Bronchial epithelial cell (primary cell): ENCODE results near the gene SLC13A5. TPM values are rescaled to one million over a fixed set of nuclear protein-coding genes. Genes with fewer than 3 reads are reported as not detected.

Source experiments
- DNase-seq: peaks from one replicate; pipeline ENCODE4 v3.0.0-alpha.2; 2010; ENCODE audit warnings: low read depth
- FAIRE-seq: peaks from 2 replicates; lab custom pipeline; 2011; peaks lifted over from hg19 to GRCh38; lab: Jason Lieb, UNC
- H3K27me3 ChIP-seq: 2 replicates; pipeline ENCODE4 v1.5.1; 2011; ENCODE audit warnings: low read length; ENCODE audit not compliant: control insufficient read depth, insufficient read depth
- H3K36me3 ChIP-seq: 2 replicates; pipeline ENCODE4 v1.5.1; 2011; ENCODE audit warnings: low read length; ENCODE audit not compliant: control insufficient read depth, insufficient read depth
- H3K4me3 ChIP-seq: 2 replicates; pipeline ENCODE4 v1.5.1; 2011; ENCODE audit warnings: mild to moderate bottlenecking, low read depth, low read length, control low read depth
- CTCF ChIP-seq: IDR thresholded peaks from 2 replicates; pipeline ENCODE4 v1.5.1; 2011; ENCODE audit warnings: mild to moderate bottlenecking, moderate library complexity, low read length, control low read depth, inconsistent platforms; ENCODE audit not compliant: insufficient read depth, severe bottlenecking
- total RNA-seq: library from RNA; depleted of rRNA; stranded (reverse); fragments of >200 nt; gene quantifications from 2 replicates; pipeline ENCODE4 v1.2.1, GENCODE V29; 2014

The SLC13A5 gene
- total RNA-seq, 1 donor from 2014 or later = 0.53 TPM

DNA sequence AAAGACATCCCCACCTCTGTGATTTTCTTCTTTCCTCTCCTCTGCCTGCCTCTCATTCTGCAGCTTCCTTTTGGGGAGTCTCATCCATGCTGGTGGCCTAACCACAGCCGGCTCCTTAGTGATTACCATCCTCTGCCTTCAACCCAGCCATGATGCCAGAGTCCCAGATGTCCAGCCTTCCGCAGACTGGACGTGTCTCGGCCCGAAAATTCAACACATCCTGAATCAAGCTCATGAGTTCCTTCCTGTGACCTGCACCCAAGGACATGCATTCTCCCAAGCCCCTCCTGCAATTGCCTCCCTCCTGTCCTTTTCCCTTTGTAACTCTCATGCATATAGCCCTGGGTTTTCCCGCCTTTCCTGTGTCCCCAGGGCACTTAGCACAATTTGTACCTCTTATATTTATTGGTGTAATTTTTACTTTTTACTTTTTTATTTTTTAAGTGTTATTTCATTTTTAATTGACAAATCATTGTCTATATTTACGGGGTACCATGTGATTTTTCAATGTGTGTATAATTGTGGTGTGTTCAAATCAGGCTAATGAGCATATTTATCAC lies 1.2 kb upstream of the SLC13A5 start:
- no peak for TF ChIP-seq CTCF
- Histone ChIP-seq H3K36me3 (no peaks in the 10 kb centered on the region), H3K4me3 (no peak overlapping the region), H3K27me3 (no peaks in the 10 kb centered on the region)
- FAIRE-seq = no peak
- no peak for DNase-seq

DNA sequence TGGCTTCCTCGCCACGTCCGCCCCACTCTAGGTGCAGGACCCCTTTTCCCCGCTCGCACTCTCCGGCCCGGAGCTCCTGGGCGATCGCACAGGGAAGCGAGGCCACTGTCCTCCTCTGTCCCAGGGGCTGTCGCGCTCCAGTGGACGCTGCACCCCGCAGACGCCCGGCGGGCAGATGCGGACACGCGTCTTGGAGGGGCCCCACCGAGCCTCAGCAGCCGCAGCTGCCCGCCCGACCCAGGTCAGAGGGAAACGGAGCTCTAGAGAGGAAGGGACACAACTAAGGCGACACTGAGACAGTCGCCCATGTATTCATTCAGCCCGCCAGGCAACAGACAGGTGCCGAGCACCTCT lies 726 bp upstream of the SLC13A5 start:
- no peak for TF ChIP-seq CTCF
- FAIRE-seq = no peak
- H3K36me3 ChIP-seq = no peaks in the 10 kb centered on the region
- DNase-seq = no peak
- no peaks in the 10 kb centered on the region for H3K27me3 ChIP-seq
- peak overlapping the region; percentile 21 for H3K4me3 ChIP-seq

DNA sequence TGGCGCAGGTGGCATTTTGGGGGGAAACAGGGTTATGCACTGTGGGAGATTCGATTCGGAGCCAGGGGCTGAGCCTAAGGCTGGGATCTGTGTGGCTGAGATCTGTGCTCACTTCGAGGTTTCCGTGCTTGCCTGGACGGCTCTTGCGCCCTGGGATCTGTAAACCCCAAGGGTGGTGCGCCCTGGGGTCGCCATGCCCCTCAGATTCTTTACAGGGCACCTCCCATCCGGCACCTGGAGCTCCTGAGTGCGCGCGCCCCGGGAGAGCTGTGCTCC lies 377 bp downstream of the SLC13A5 start:
- no peak for FAIRE-seq
- Histone ChIP-seq H3K36me3 (no peaks in the 10 kb centered on the region), H3K27me3 (no peaks in the 10 kb centered on the region), H3K4me3 (no peak overlapping the region)
- no peak for DNase-seq
- TF ChIP-seq CTCF = no peak

GRCh38 chr17:6712058-6712853 lies 913 bp downstream of the SLC13A5 start:
- FAIRE-seq = peak; percentile 94
- H3K36me3 ChIP-seq = no peaks in the 10 kb centered on the region
- H3K4me3 ChIP-seq = no peak overlapping the region
- peak; percentile 78 for DNase-seq
- no peak for TF ChIP-seq CTCF
- no peaks in the 10 kb centered on the region for H3K27me3 ChIP-seq

DNA sequence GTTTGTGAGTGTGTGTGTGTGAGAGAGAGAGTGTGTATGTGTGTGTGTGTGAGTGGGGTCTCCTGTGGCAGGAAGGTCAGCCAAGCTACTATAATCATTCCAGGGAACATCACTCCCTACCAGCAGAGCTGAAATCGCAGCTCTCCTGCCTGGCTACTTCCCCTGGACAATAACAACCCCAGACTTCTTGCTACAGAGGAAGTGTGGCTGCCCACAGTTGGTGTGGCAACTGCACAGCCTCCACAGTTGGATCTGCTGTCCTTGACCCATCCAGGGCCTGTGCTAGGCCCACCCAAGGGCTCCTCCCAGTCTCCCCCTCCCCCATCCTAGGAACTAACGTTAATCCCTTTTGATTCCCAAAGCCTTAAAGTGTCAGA lies 1.5 kb downstream of the SLC13A5 start:
- DNase-seq = no peak
- no peaks in the 10 kb centered on the region for H3K27me3 ChIP-seq

More for the DNA sequence above, 1.5 kb downstream of the SLC13A5 start:
- Histone ChIP-seq H3K36me3 (no peaks in the 10 kb centered on the region), H3K4me3 (no peak overlapping the region)
- peak; percentile 76 for FAIRE-seq
- TF ChIP-seq CTCF = no peak
